ENCODE data around the gene CNOT6.

CNOT6 gene

DNA sequence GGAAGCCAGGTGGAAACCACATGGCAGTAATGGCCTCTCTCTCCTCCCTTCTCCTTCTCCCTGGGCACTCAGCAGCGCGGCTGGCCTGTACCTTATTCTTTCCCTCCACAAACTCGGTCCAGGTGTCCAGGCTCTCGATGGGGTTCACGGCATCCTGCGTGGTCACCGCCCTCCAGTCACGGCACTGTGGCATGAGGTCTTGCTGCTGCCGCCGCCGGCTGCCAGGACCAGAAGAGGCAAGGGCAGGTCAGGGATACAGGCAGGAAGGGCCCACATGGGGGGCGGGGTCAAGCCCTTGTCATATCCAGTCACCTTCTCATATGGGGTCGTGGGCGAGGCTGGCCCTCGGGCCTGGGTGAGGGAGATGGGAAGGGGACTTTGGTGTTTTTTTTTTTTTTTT is 129.7 kb downstream of the CNOT6 start:
- Histone ChIP-seq H3K27me3 (ENCODE audit: control insufficient read depth, insufficient read depth, low read length) (no peaks in the 10 kb centered on the region), H3K9me3 (ENCODE audit: control insufficient read depth, insufficient read depth, low read length) (no peaks in the 10 kb centered on the region), H3K36me3 (ENCODE audit: control insufficient read depth, insufficient read depth, low read length) (no peaks in the 10 kb centered on the region), H3K9ac (ENCODE audit: low read depth, low read length) (no peak overlapping the region), H3K4me3 (ENCODE audit: low read depth, low read length) (no peak overlapping the region), H3K27ac (ENCODE audit: low read depth, low read length) (no peak overlapping the region), H3K4me1 (ENCODE audit: control insufficient read depth, insufficient read depth, low read length) (no peaks in the 10 kb centered on the region)

- no peak overlapping the region for H3K27ac ChIP-seq (ENCODE audit: low read depth, low read length)
Observed at GRCh38 chr5:180624587-180624986, 130.4 kb downstream of the CNOT6 start.

GRCh38 chr5:180625125-180625790 is 131.1 kb downstream of the CNOT6 start:
- no peaks in the 10 kb centered on the region for H3K27me3 ChIP-seq (ENCODE audit: control insufficient read depth, insufficient read depth, low read length)
- no peaks in the 10 kb centered on the region for H3K36me3 ChIP-seq (ENCODE audit: control insufficient read depth, insufficient read depth, low read length)
- no peak overlapping the region for H3K9ac ChIP-seq (ENCODE audit: low read depth, low read length)
- H3K4me3 ChIP-seq (ENCODE audit: low read depth, low read length), result no peak overlapping the region
- no peak overlapping the region for H3K27ac ChIP-seq (ENCODE audit: low read depth, low read length)
- H3K4me1 ChIP-seq (ENCODE audit: control insufficient read depth, insufficient read depth, low read length), result no peaks in the 10 kb centered on the region
- no peaks in the 10 kb centered on the region for H3K9me3 ChIP-seq (ENCODE audit: control insufficient read depth, insufficient read depth, low read length)

More at GRCh38 chr5:180624587-180624986, 130.4 kb downstream of the CNOT6 start:
- H3K27me3 ChIP-seq (ENCODE audit: control insufficient read depth, insufficient read depth, low read length), result no peaks in the 10 kb centered on the region
- H3K4me1 ChIP-seq (ENCODE audit: control insufficient read depth, insufficient read depth, low read length), result no peaks in the 10 kb centered on the region
- H3K9me3 ChIP-seq (ENCODE audit: control insufficient read depth, insufficient read depth, low read length), result no peaks in the 10 kb centered on the region
- H3K36me3 ChIP-seq (ENCODE audit: control insufficient read depth, insufficient read depth, low read length), result no peaks in the 10 kb centered on the region
- no peak overlapping the region for H3K9ac ChIP-seq (ENCODE audit: low read depth, low read length)
- no peak overlapping the region for H3K4me3 ChIP-seq (ENCODE audit: low read depth, low read length)

GRCh38 chr5:180625791-180626660 is 131.8 kb downstream of the CNOT6 start:
- H3K4me1 ChIP-seq (ENCODE audit: control insufficient read depth, insufficient read depth, low read length), result no peaks in the 10 kb centered on the region
- H3K27ac ChIP-seq (ENCODE audit: low read depth, low read length), result no peak overlapping the region
- no peak overlapping the region for H3K9ac ChIP-seq (ENCODE audit: low read depth, low read length)
- H3K27me3 ChIP-seq (ENCODE audit: control insufficient read depth, insufficient read depth, low read length), result no peaks in the 10 kb centered on the region
- no peaks in the 10 kb centered on the region for H3K9me3 ChIP-seq (ENCODE audit: control insufficient read depth, insufficient read depth, low read length)
- no peak overlapping the region for H3K4me3 ChIP-seq (ENCODE audit: low read depth, low read length)
- no peaks in the 10 kb centered on the region for H3K36me3 ChIP-seq (ENCODE audit: control insufficient read depth, insufficient read depth, low read length)

- Histone ChIP-seq H3K9me3 (ENCODE audit: control insufficient read depth, insufficient read depth, low read length) (no peaks in the 10 kb centered on the region), H3K9ac (ENCODE audit: low read depth, low read length) (no peak overlapping the region), H3K4me3 (ENCODE audit: low read depth, low read length) (no peak overlapping the region), H3K27me3 (ENCODE audit: control insufficient read depth, insufficient read depth, low read length) (no peaks in the 10 kb centered on the region), H3K27ac (ENCODE audit: low read depth, low read length) (no peak overlapping the region), H3K36me3 (ENCODE audit: control insufficient read depth, insufficient read depth, low read length) (no peaks in the 10 kb centered on the region), H3K4me1 (ENCODE audit: control insufficient read depth, insufficient read depth, low read length) (no peaks in the 10 kb centered on the region)
Observed at GRCh38 chr5:180626661-180627385, 132.6 kb downstream of the CNOT6 start.

GRCh38 chr5:180627386-180628120 is 133.4 kb downstream of the CNOT6 start:
- H3K9ac ChIP-seq (ENCODE audit: low read depth, low read length), result no peak overlapping the region
- H3K27me3 ChIP-seq (ENCODE audit: control insufficient read depth, insufficient read depth, low read length), result no peaks in the 10 kb centered on the region
- no peak overlapping the region for H3K4me3 ChIP-seq (ENCODE audit: low read depth, low read length)
- no peaks in the 10 kb centered on the region for H3K36me3 ChIP-seq (ENCODE audit: control insufficient read depth, insufficient read depth, low read length)
- H3K9me3 ChIP-seq (ENCODE audit: control insufficient read depth, insufficient read depth, low read length), result no peaks in the 10 kb centered on the region
- no peaks in the 10 kb centered on the region for H3K4me1 ChIP-seq (ENCODE audit: control insufficient read depth, insufficient read depth, low read length)
- H3K27ac ChIP-seq (ENCODE audit: low read depth, low read length), result no peak overlapping the region
